Lung (tissue), 12 donors: ENCODE results near the gene FZD2. TPM values are rescaled to one million over a fixed set of nuclear protein-coding genes. Genes with fewer than 3 reads are reported as not detected.

ENCODE experiments used
- ATAC-seq: fragments of 200-7000 bp; cut with Tn5 transposase; one replicate; pipeline ENCODE4 v1.9.1; 2020; ENCODE audit warnings: moderate number of reproducible peaks; ENCODE audit not compliant: insufficient read depth, low FRiP score
- DNase-seq, 3 donors: peaks; one replicate each; pipeline ENCODE4 v3.0.0-alpha.2; 2013 to 2017
- H3K27ac ChIP-seq, 2 donors: one replicate each; pipeline ENCODE4 v1.5.1; 2013; ENCODE audit warnings: mild to moderate bottlenecking in 2 of 2, moderate library complexity in 2 of 2, control low read depth in 1 of 2, inconsistent platforms in 1 of 2, low read depth in 1 of 2, low read length in 1 of 2
- H3K27me3 ChIP-seq, 3 donors: one replicate each; pipeline ENCODE4 v1.5.1; 2013; ENCODE audit warnings: low read length in 2 of 3; ENCODE audit not compliant: control insufficient read depth in 3 of 3, insufficient read depth in 3 of 3
- H3K36me3 ChIP-seq, 4 donors: one replicate each; pipeline ENCODE4 v1.5.1; 2013; ENCODE audit warnings: low read length in 4 of 4, mild to moderate bottlenecking in 1 of 4, moderate library complexity in 1 of 4; ENCODE audit not compliant: control insufficient read depth in 4 of 4, insufficient read depth in 4 of 4
- H3K4me1 ChIP-seq, 5 donors: one replicate each; pipeline ENCODE4 v1.5.1; 2013; ENCODE audit warnings: low read length in 5 of 5, mild to moderate bottlenecking in 2 of 5, moderate library complexity in 1 of 5; ENCODE audit not compliant: control insufficient read depth in 5 of 5, insufficient read depth in 5 of 5
- H3K4me3 ChIP-seq: one replicate; pipeline ENCODE4 v1.5.1; 2013; ENCODE audit warnings: mild to moderate bottlenecking, control low read depth, moderate library complexity
- H3K9ac ChIP-seq, 2 donors: one replicate each; pipeline ENCODE4 v1.5.1; 2013; ENCODE audit warnings: low read length in 2 of 2, control low read depth in 1 of 2; ENCODE audit not compliant: insufficient read depth in 1 of 2
- H3K9me3 ChIP-seq, 4 donors: one replicate each; pipeline ENCODE4 v1.5.1; 2013; ENCODE audit warnings: low read length in 3 of 4, mild to moderate bottlenecking in 1 of 4, moderate library complexity in 1 of 4; ENCODE audit not compliant: control insufficient read depth in 4 of 4, insufficient read depth in 3 of 4
- WGBS, 2 donors: extraction: QIAGEN DNeasy Blood & Tissue Kit; methylation state at CpG; one replicate each; pipeline ENCODE4 v1.1.7; 2013; 5-methylcytosine and 5-hydroxymethylcytosine counted together
- polyA plus RNA-seq, 2 donors: library from polyadenylated mRNA; stranded (reverse); fragments of 200-250 nt; gene quantifications; one replicate each; pipeline ENCODE4 v1.2.1, GENCODE V29; 2013
- total RNA-seq, 2 donors: library from RNA; depleted of rRNA in 1 of 2; stranded (reverse); fragments of >200 nt in 1 of 2; gene quantifications; one replicate each; pipeline ENCODE4 v1.2.1, GENCODE V29; 2014 to 2021
- TF ChIP-seq, protein P1 (sequence below): IDR thresholded peaks from 2 replicates; pipeline ENCODE4 v1.5.1; 2012; ENCODE audit warnings: mild to moderate bottlenecking; ENCODE audit errors: control extremely low read depth, extremely low read depth
- donor health status: control.
- donor health status: control.
- donor health status: Bipolar disorder and iron deficiency.
- donor health status: healthy.
- donor health status: DM: yes; HTN: yes; CAD: no.

FZD2 gene
- total and polyA plus RNA-seq, 4 donors: 3.8 to 14.1 (median 6.9) TPM

DNA sequence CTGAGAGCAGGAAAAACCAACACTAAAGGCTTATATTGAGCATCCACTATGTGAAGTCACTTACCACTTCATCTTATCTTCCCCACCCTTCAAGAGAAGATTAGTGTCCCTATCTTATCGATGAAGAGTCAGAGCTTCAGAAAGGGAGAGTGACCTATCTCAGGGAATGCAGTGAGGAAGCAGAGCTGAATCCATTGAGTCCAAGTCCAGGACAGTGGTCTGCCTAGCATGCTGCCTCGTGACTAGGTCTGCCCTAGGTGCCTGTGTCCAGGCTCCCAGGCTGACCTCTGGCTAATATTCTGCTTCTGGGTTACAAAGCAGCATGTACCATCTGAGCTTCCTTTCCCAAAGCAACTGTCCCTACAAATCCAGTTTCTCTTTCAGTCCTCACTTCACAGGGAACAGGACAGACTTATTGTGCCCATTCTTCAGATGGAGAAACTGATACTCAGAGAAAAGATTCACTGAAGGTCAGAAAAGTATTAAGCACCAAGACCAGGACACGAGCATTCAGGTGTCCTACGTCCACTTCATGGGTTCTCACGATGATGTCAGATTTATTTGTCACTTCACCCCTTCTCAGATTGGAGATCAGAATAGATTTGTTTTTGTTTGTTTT, 13.3 kb upstream of the FZD2 start:
- no peak for DNase-seq
- TF ChIP-seq, protein P1, sequence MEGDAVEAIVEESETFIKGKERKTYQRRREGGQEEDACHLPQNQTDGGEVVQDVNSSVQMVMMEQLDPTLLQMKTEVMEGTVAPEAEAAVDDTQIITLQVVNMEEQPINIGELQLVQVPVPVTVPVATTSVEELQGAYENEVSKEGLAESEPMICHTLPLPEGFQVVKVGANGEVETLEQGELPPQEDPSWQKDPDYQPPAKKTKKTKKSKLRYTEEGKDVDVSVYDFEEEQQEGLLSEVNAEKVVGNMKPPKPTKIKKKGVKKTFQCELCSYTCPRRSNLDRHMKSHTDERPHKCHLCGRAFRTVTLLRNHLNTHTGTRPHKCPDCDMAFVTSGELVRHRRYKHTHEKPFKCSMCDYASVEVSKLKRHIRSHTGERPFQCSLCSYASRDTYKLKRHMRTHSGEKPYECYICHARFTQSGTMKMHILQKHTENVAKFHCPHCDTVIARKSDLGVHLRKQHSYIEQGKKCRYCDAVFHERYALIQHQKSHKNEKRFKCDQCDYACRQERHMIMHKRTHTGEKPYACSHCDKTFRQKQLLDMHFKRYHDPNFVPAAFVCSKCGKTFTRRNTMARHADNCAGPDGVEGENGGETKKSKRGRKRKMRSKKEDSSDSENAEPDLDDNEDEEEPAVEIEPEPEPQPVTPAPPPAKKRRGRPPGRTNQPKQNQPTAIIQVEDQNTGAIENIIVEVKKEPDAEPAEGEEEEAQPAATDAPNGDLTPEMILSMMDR: no peak
- H3K27ac ChIP-seq: peak overlapping the region in 1 of 2 donors; percentile 65
- no peak overlapping the region for H3K4me3 ChIP-seq
- H3K4me1 ChIP-seq: peaks cover 0 to 48% (median 8%) of the 10 kb centered on the region in 5 donors
- H3K9ac ChIP-seq: peak overlapping the region in 1 of 2 donors; percentile 19
- H3K9me3 ChIP-seq: peaks cover 0 to 3% (median 0%) of the 10 kb centered on the region in 4 donors
- no peaks in the 10 kb centered on the region for H3K36me3 ChIP-seq
- H3K27me3 ChIP-seq: no peaks in the 10 kb centered on the region
- WGBS, 2 donors: 68 to 74% methylated on average over 5 of the region's 5 CpGs
- no peak for ATAC-seq

- H3K4me1 ChIP-seq: peaks cover 0 to 42% (median 8%) of the 10 kb centered on the region in 5 donors
- WGBS, 2 donors: 32 to 51% methylated on average over 4 of the region's 4 CpGs
- peaks cover 0 to 3% (median 0%) of the 10 kb centered on the region in 4 donors for H3K9me3 ChIP-seq
- TF ChIP-seq, protein P1: no peak
- H3K27me3 ChIP-seq: no peaks in the 10 kb centered on the region
- ATAC-seq: no peak
- no peak for DNase-seq
- no peak overlapping the region for H3K4me3 ChIP-seq
- no peaks in the 10 kb centered on the region for H3K36me3 ChIP-seq
- peak overlapping the region in 1 of 2 donors; percentile 7 for H3K27ac ChIP-seq
- no peak overlapping the region for H3K9ac ChIP-seq
Observed at GRCh38 chr17:44546671-44547606, 10.3 kb upstream of the FZD2 start.

- DNase-seq: peak; percentile 78 to 88 (median 78)
- H3K9ac ChIP-seq: no peak overlapping the region
Observed at GRCh38 chr17:44547625-44548267, 9.5 kb upstream of the FZD2 start.

More at GRCh38 chr17:44547625-44548267, 9.5 kb upstream of the FZD2 start:
- TF ChIP-seq, protein P1: no peak
- 68 to 89% methylated on average over 4 of the region's 4 CpGs for WGBS, 2 donors
- peak overlapping the region; percentile 7 to 21 for H3K27ac ChIP-seq
- peaks cover 0 to 3% (median 0%) of the 10 kb centered on the region in 4 donors for H3K9me3 ChIP-seq
- H3K27me3 ChIP-seq: no peaks in the 10 kb centered on the region
- peaks cover 0 to 35% (median 7%) of the 10 kb centered on the region in 5 donors for H3K4me1 ChIP-seq
- no peaks in the 10 kb centered on the region for H3K36me3 ChIP-seq
- no peak for ATAC-seq
- no peak overlapping the region for H3K4me3 ChIP-seq
